ENCODE results near the gene NR2F6. TPM values are rescaled to one million over a fixed set of nuclear protein-coding genes. Genes with fewer than 3 reads are reported as not detected.

Gene NR2F6
- total RNA-seq, 1 experiment from 2014 or later = 32.8 TPM

GRCh38 chr19:17268754-17269153 lies 23.0 kb upstream of the NR2F6 start:
- peak overlapping the region; percentile 84 for H3K4me3 Mint-ChIP-seq (ENCODE audit: unreplicated experiment)
- BruUV-seq (replicated peaks) = no TSS peak
- CTCF ChIA-PET = no interaction called here
- TF ChIP-seq CTCF (IDR thresholded peaks at IDR 0.05; ENCODE audit: unreplicated experiment) = no peak
- no peaks in the 10 kb centered on the region for H3K27me3 Mint-ChIP-seq (ENCODE audit: insufficient read depth, unreplicated experiment)
- H3K27ac Mint-ChIP-seq (ENCODE audit: low read depth, unreplicated experiment) = no peak overlapping the region
- H3K4me1 Mint-ChIP-seq (ENCODE audit: insufficient read depth, unreplicated experiment) = peaks cover 6% of the 10 kb centered on the region
- intact Hi-C loops (cut with micrococcal nuclease) = no loop called here
- POLR2A ChIA-PET = interaction anchor here (0.7 to 2.3 kb wide), 4 partner anchors 20 to 609 kb away, joined by 3 to 21 read pairs (median 5); no protein-coding TSS in a partner anchor
- H3K9me3 Mint-ChIP-seq (ENCODE audit: unreplicated experiment) = peaks cover 7% of the 10 kb centered on the region
- no peak for DNase-seq (ENCODE audit: unreplicated experiment)
- H3K36me3 Mint-ChIP-seq (ENCODE audit: insufficient read depth, unreplicated experiment) = peaks cover 50% of the 10 kb centered on the region

GRCh38 chr19:17266975-17267788 lies 21.5 kb upstream of the NR2F6 start, which contains the start of gene BABAM1:
BABAM1 (plus strand) TSS chr19:17267443; CDS start chr19:17268807, 1,364 bp downstream.
- POLR2A ChIA-PET = interaction anchor here (0.6 to 2.9 kb wide), 24 partner anchors 12 to 315 kb away, joined by 3 to 21 read pairs (median 6); partner anchors contain the start of genes ANKLE1, DDA1, MVB12A and MYO9B
- DNase-seq (ENCODE audit: unreplicated experiment) = peak; percentile 99
- no peaks in the 10 kb centered on the region for H3K27me3 Mint-ChIP-seq (ENCODE audit: insufficient read depth, unreplicated experiment)
- H3K4me3 Mint-ChIP-seq (ENCODE audit: unreplicated experiment) = peak within 1 kb of the TSS; percentile 84
- H3K9me3 Mint-ChIP-seq (ENCODE audit: unreplicated experiment) = peaks cover 7% of the 10 kb centered on the region
- TF ChIP-seq CTCF (IDR thresholded peaks at IDR 0.05; ENCODE audit: unreplicated experiment) = no peak
- no TSS peak for BruUV-seq (replicated peaks)
- peak within 1 kb of the TSS; percentile 93 for H3K27ac Mint-ChIP-seq (ENCODE audit: low read depth, unreplicated experiment)
- H3K4me1 Mint-ChIP-seq (ENCODE audit: insufficient read depth, unreplicated experiment) = peaks cover 6% of the 10 kb centered on the region
- intact Hi-C loops (cut with micrococcal nuclease) = no loop called here
- H3K36me3 Mint-ChIP-seq (ENCODE audit: insufficient read depth, unreplicated experiment) = peaks cover 41% of the 10 kb centered on the region
- CTCF ChIA-PET = interaction anchor here (0.6 to 2.1 kb wide), 5 partner anchors 14 to 531 kb away, joined by 3 to 18 read pairs (median 5); partner anchors contain the start of gene ANKLE1

GRCh38 chr19:17266589-17266974 lies 20.9 kb upstream of the NR2F6 start:
- ChIA-PET CTCF (interaction anchor here (0.6 to 2.1 kb wide), 3 partner anchors 17 to 696 kb away, joined by 3 to 18 read pairs (median 5); no protein-coding TSS in a partner anchor), POLR2A (interaction anchor here (0.6 to 2.9 kb wide), 21 partner anchors 11 to 315 kb away, joined by 3 to 21 read pairs (median 7); partner anchors contain the start of genes ANKLE1, DDA1, MYO9B and NR2F6)
- Mint-ChIP-seq H3K4me1 (ENCODE audit: insufficient read depth, unreplicated experiment) (peaks cover 6% of the 10 kb centered on the region), H3K27me3 (ENCODE audit: insufficient read depth, unreplicated experiment) (no peaks in the 10 kb centered on the region), H3K4me3 (ENCODE audit: unreplicated experiment) (no peak overlapping the region), H3K9me3 (ENCODE audit: unreplicated experiment) (peaks cover 7% of the 10 kb centered on the region), H3K27ac (ENCODE audit: low read depth, unreplicated experiment) (peak overlapping the region; percentile 93), H3K36me3 (ENCODE audit: insufficient read depth, unreplicated experiment) (peaks cover 35% of the 10 kb centered on the region)
- no peak for TF ChIP-seq CTCF (IDR thresholded peaks at IDR 0.05; ENCODE audit: unreplicated experiment)
- no TSS peak for BruUV-seq (replicated peaks)
- intact Hi-C loops (cut with micrococcal nuclease) = no loop called here
- DNase-seq (ENCODE audit: unreplicated experiment) = no peak

GRCh38 chr19:17266026-17266425 lies 20.3 kb upstream of the NR2F6 start:
- H3K9me3 Mint-ChIP-seq (ENCODE audit: unreplicated experiment) = peaks cover 7% of the 10 kb centered on the region
- peaks cover 7% of the 10 kb centered on the region for H3K4me1 Mint-ChIP-seq (ENCODE audit: insufficient read depth, unreplicated experiment)
- no TSS peak for BruUV-seq (replicated peaks)
- no peaks in the 10 kb centered on the region for H3K27me3 Mint-ChIP-seq (ENCODE audit: insufficient read depth, unreplicated experiment)
- no peak for DNase-seq (ENCODE audit: unreplicated experiment)
- H3K4me3 Mint-ChIP-seq (ENCODE audit: unreplicated experiment) = no peak overlapping the region
- H3K27ac Mint-ChIP-seq (ENCODE audit: low read depth, unreplicated experiment) = no peak overlapping the region
- POLR2A ChIA-PET = interaction anchor here (1.0 to 2.9 kb wide), 5 partner anchors 11 to 50 kb away, joined by 3 to 21 read pairs (median 9); partner anchors contain the start of genes DDA1, NR2F6 and OCEL1
- TF ChIP-seq CTCF (IDR thresholded peaks at IDR 0.05; ENCODE audit: unreplicated experiment) = no peak
- peaks cover 30% of the 10 kb centered on the region for H3K36me3 Mint-ChIP-seq (ENCODE audit: insufficient read depth, unreplicated experiment)
- intact Hi-C loops (cut with micrococcal nuclease) = no loop called here
- CTCF ChIA-PET = interaction anchor here (0.6 to 1.3 kb wide), 3 partner anchors 13 to 696 kb away, joined by 3 to 4 read pairs (median 3); no protein-coding TSS in a partner anchor

Measured in MCF 10A (cell line).